Thyroid gland (tissue), 4 donors: Measurements from ENCODE around the gene DPYD.

ENCODE experiments used
- CTCF ChIP-seq, 6 experiments: fragments of 200-600 bp in 3 of 6; fragments of 450-650 bp in 3 of 6; sonication (generic) in 3 of 6; IDR thresholded peaks; one replicate each; pipeline ENCODE4 v1.5.1; 2016 to 2019; ENCODE audit warnings: antibody characterized with exemption in 6 of 6, mild to moderate bottlenecking in 2 of 6, inconsistent platforms in 1 of 6, moderate library complexity in 1 of 6
- POLR2A ChIP-seq, 2 donors: fragments of 450-650 bp; IDR thresholded peaks; one replicate each; pipeline ENCODE4 v1.6.1; 2017; ENCODE audit warnings: antibody characterized with exemption in 2 of 2, mild to moderate bottlenecking in 2 of 2, moderate library complexity in 1 of 2

DNA sequence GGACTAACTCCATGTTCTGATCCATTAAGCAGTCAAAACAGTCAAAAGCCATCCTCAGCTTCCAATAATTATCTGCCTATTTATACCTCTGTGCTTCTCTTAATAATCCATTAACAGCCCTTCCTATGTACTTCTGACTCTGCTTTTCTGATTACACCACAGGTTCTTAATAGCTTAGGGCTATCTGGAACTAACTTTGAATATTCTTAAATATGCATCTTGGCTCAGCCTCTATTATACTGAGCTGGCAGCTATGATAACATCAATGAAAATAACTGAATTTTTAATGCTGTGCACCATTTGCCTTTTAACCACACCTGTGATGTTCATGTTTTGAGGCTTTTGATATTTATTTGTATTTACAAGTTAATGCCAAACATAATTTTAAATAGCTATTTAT is 175.9 kb downstream of the DPYD start:
- TF ChIP-seq CTCF (IDR thresholded peaks at IDR 0.05) (no peak), POLR2A (IDR thresholded peaks at IDR 0.05) (no peak)
